SKM-1 (cell line): ENCODE results near the gene TBC1D9.

Source experiments
- DNase-seq: peaks from one replicate; lab custom pipeline; 2025; ENCODE audit not compliant: unreplicated experiment; lab: John Stamatoyannopoulos, UW

Gene TBC1D9

GRCh38 chr4:140626661-140627376 lies 129.4 kb downstream of the TBC1D9 start:
- DNase-seq: no peak

GRCh38 chr4:140622333-140622958 lies 133.7 kb downstream of the TBC1D9 start:
- no peak for DNase-seq

DNA sequence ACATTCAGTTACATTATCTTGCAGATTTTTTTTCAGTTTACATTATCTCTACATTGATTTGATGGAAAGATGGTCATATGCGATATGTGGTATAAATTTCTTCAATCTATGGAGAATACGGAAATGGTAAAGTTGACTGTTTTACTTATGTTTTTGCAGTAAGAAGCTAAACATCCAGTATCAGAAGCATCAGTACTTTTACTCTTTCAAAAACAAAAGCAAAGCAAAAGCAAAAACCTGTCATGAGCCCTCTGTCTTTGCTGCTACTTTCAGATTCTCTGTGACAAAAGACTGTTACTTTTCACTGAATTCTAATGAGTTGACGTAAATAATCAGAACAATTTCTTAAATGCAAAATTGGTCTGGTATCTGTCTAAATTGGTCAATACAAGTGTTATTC lies 135.0 kb downstream of the TBC1D9 start:
- no peak for DNase-seq

DNA sequence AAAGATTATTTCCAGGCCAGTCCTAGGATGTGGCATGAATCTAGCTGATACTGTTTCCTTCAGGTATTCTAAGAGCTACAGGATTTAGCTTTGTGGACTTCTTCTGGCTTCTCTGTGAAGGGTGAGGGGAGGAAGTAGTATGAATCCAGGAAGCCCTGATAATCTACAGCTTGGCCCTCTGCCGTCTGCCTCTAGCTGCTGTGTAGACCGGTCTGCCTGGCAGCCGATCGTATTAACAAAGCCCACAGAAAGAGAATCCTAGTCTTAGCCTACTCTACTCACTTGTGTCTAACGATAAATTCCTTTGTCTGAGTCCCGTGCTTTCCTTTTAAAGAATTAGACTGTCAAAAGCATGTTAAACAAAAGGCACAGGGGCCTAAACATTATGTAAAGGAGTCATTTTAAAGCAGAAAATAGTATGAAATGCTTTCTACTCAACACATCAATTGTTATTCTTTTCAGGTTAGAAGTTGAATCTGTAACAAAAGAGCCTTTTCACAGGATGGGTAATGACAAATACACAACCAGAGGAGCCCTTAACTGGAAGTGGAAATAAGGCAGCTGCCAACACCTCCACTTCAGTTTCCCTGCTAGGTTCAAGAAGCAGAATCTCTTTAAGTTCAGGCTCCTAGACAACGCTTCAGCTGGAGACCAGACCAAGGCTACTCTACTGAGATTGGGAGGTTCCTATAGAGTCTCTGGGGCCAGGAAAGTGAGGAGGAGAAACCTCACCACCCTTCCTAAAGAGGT lies 138.5 kb downstream of the TBC1D9 start:
- no peak for DNase-seq

GRCh38 chr4:140615451-140615850 lies 140.7 kb downstream of the TBC1D9 start:
- DNase-seq: no peak

- DNase-seq: peak; percentile 6
These were observed 143.8 kb downstream of the TBC1D9 start for GRCh38 chr4:140612357-140612756.

- no peak for DNase-seq
These were observed 144.3 kb downstream of the TBC1D9 start for GRCh38 chr4:140611854-140612253.

GRCh38 chr4:140609548-140610425 lies 146.4 kb downstream of the TBC1D9 start:
- peak; percentile 23 for DNase-seq

GRCh38 chr4:140607852-140608251 lies 148.3 kb downstream of the TBC1D9 start:
- no peak for DNase-seq

GRCh38 chr4:140604544-140604943 lies 151.6 kb downstream of the TBC1D9 start:
- DNase-seq: no peak

GRCh38 chr4:140603286-140603685 lies 152.9 kb downstream of the TBC1D9 start:
- DNase-seq: no peak

- DNase-seq: no peak
These were observed 153.5 kb downstream of the TBC1D9 start for GRCh38 chr4:140602714-140603113.

DNA sequence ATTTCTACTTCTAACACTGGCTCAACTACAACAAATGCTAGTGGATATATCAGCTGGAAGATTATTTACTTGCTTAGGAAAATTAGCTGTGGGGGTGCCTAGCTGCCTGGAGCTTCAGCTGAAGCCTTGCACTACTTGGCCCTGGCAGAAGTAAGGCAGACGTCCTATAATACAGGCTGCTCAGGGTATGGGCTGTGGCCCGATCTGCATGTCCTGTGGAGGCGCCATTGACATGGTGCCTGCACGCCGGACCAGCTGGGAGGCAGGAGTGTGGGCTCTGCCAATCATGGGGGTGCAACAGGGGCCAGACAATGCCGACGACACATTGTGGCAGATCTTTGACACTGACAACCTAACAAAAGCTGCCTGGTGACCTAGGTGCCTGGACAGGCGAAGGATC lies 155.8 kb downstream of the TBC1D9 start:
- no peak for DNase-seq

- no peak for DNase-seq
These were observed 161.1 kb downstream of the TBC1D9 start for GRCh38 chr4:140595065-140595464.

DNA sequence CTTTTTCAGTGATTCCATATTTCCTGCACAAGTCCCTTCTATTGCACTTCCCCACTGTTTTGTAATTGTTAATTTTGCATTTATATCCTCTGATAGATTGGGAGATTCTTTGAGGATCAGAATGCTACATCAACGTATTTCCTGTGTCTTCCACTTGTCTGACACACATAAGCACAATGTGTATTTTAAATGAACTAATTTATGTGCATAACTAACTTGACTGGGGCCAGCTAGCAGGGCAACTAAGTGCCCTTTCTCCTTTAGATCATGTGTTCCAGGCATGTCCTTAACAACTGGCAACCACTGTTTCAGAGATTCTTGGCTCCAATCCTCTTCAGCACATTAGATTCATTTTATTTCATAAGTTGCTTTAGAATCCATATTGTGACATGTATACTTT lies 171.7 kb downstream of the TBC1D9 start:
- DNase-seq: no peak

DNA sequence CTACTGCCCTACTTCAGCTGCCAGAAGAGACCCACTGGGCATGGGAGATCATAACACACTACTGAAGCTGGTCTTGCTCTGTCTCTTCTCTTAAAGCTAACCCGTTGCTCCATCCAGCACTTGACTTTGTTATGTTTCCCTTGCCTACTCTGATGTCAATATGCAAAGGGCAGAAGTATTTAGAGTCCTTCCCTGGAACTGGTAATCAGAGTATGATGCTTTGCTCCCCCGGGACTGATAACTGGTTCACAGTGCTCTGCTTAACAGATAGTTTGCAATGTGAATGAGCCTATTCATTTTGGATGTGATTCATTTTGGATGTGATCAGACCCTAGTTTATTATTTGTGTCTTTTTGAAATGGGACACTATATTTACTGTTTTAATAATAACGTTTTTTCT lies 175.1 kb downstream of the TBC1D9 start:
- DNase-seq: no peak

DNA sequence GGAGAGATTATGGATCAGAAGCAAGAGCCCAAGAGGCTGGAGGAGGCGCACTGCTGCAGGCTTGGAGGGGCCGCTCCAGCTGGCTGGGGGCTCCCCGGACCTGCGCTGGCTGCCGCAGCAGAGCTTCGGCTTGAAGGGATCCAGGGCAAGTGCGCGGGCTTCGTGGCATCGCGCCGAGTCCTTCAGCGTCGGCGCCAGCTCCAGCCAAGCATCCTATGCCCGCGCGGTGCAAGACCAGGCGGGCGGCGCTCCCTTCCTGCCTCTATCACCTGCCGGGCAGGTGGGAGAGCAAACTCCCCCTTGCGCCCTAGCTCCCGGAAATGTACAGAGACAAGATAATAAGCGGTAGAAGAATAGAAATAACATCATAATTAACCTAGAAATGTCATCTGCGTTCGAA lies 176.9 kb downstream of the TBC1D9 start:
- no peak for DNase-seq

DNA sequence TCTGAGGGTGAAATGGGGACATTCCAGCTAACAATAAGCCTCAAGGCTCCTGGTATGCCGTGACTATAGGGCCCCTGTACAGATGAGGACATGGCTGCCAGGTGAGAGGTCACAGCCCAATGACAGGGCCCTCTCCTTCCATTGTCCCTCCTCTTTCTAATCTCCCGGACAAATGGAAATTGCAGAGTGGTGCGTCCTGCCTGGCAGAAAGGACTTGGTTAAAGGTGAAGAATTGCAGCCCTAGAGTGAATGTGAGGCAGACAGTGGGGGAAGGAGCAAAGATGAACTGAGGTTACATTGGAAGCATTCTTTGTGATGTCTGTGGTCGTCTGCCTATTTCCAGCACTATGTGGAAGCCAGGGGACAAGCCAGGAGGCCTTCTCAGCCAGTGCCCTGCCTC lies 180.7 kb downstream of the TBC1D9 start:
- no peak for DNase-seq

- no peak for DNase-seq
These were observed 184.6 kb downstream of the TBC1D9 start for GRCh38 chr4:140571620-140572019.
